WI38 (cell line): ENCODE data around the gene ELOB.

Source experiments
- H3K4me3 ChIP-seq: 2 replicates; pipeline ENCODE4 v1.5.1; 2011; ENCODE audit warnings: low read depth, mild to moderate bottlenecking, control low read depth, low read length
- CTCF ChIP-seq: IDR thresholded peaks from 2 replicates; pipeline ENCODE4 v1.5.1; 2012; ENCODE audit warnings: low read depth, mild to moderate bottlenecking, control low read depth, low read length

ELOB gene

GRCh38 chr16:2792940-2793339, 15.9 kb upstream of the ELOB start:
- no peak for TF ChIP-seq CTCF
- no peak overlapping the region for H3K4me3 ChIP-seq

- TF ChIP-seq CTCF: no peak
- H3K4me3 ChIP-seq: no peak overlapping the region
Observed at GRCh38 chr16:2791174-2791573, 14.1 kb upstream of the ELOB start.

- no peak for TF ChIP-seq CTCF
- no peak overlapping the region for H3K4me3 ChIP-seq
Observed at GRCh38 chr16:2790631-2791030, 13.6 kb upstream of the ELOB start.

- no peak for TF ChIP-seq CTCF
- H3K4me3 ChIP-seq: no peak overlapping the region
Observed at GRCh38 chr16:2787961-2788360, 10.9 kb upstream of the ELOB start.

GRCh38 chr16:2787406-2787805, 10.3 kb upstream of the ELOB start, which contains the start of gene PRSS33:
PRSS33 (minus strand) TSS chr16:2787560; CDS start chr16:2786547, 1,013 bp downstream.
- TF ChIP-seq CTCF: no peak
- no peak within 1 kb of the TSS for H3K4me3 ChIP-seq

GRCh38 chr16:2786826-2787151, 9.7 kb upstream of the ELOB start:
- H3K4me3 ChIP-seq: no peak overlapping the region
- TF ChIP-seq CTCF: no peak

GRCh38 chr16:2786061-2786825, 9.2 kb upstream of the ELOB start:
- H3K4me3 ChIP-seq: no peak overlapping the region
- TF ChIP-seq CTCF: no peak
